Stimulated activated CD4-positive, alpha-beta T cell treated with anti-CD3 and anti-CD28 coated beads, Interleukin-12 subunit alpha, Interleukin-12 subunit beta, amount 100 ng/mL, for 4 hours (primary cell): ENCODE results near the gene PQBP1.

Experiments
- DNase-seq: peaks from one replicate; pipeline ENCODE4 v3.0.0-alpha.2; 2020

Gene PQBP1

DNA sequence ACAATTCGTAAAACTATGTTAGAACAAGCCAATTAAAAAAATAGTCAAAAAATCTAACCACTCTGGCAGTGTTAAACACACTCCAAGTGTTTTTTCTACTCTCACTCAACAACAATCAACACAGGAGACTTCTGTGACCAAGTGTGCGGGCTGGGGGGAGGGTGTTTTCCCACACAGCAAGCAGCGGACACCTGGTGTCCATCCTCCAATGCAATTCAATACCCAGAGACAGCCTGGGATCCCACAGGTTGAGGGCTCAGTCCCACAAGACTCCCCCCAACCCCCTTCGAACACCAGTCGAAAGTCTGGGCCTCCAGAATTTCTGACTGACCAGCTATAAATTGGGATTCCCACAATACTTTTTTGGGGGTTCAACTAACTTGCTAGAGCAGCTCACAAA lies 29.4 kb downstream of the PQBP1 start:
- no peak for DNase-seq

DNA sequence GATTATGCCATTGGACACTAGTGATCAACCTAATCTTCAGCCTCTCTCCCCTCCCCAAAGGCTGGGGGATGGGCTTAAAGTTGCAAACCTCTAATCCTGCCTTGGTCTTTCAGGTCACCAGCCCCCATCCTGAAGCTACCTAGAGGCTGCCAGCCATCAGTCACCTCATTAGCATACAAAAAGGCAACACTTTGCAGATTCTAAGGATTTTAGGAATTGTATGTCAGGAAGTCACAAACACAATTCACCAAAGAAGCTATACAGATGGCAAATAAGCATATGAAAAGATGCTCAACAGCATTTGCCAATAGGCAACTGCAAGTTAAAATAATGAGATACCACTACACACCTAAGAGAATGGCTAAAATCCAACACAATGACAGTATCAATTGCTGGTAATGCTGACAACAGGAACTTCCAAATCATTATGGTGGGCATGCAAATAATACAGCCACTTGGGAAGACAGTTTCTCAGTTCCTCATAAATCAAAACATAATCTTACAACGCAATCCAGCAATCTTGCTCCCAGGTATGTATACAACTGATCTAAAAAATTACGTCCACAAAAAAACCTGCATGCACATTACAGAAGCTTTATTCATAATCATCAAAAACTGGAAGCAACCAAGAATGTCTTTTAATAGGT lies 30.1 kb downstream of the PQBP1 start:
- no peak for DNase-seq

DNA sequence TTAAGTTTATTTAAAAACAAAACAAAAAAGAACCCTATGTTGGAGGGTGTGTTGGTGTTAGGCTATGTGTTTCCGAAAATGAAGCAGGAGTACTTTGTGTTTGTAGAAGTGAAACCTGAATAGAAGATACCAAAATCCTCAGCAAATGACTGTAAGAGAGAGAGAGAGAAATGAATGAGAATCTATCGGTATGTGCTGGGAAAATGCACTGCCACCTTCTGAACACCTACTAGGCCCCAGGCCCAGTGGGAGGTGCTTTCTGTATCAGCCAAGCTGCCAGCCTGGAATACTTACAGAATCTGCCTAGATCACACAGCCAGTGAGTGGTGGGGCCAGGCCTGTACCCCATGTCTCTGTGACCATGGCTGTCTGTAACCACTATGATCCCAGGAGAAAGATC lies 36.0 kb downstream of the PQBP1 start:
- no peak for DNase-seq

DNA sequence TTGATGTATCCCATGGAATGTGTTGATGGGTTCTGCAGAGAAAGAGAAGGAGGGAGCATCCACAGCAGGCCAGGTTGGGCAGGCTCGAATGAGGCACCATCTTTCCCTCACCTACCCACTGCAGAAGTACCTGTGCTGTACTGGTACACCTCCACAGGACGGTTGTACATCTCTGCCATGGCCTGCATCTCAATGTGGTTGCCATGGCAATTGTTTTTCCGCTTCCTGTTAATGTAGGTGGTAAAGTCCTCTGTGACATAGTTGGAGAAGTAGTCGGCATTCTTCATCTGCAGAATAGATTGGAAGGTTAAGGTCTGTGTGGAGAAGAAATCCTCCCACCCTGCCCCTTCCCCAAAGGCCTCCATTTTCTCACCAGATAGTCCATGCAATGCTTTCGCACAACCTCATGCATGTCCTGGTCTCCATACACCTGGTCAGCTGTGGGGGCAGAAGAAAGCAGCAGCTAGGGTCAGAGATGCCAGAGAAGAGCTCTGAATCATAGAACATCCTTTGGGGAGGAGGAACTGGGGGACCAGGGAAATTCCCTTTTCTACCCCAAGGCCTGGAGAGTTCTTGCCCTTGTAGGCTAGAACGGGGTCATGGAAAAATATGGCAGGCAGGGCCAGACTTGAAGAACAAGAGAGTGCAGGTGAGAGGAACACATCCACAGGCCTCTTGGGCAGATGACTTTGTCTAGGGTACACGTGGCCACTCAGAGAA lies 37.0 kb downstream of the PQBP1 start:
- DNase-seq: no peak

DNA sequence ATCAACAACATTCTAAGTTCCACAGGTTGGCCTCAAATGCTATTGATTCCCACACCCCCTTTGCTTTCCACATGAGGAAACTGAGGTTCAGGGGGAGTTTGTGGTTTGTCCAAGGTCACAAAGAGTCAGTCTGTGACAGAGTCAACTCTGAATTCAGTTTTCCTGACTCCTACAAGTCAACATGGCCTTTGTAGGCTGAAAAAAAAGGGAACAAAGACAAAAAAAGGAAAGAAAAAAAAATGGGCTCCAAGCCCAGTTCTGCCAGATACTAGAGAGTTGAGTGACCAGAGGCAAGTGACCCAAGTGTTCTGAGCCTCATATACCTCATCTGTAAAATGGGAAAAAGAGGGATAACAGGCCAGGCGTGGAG lies 37.6 kb downstream of the PQBP1 start:
- no peak for DNase-seq

DNA sequence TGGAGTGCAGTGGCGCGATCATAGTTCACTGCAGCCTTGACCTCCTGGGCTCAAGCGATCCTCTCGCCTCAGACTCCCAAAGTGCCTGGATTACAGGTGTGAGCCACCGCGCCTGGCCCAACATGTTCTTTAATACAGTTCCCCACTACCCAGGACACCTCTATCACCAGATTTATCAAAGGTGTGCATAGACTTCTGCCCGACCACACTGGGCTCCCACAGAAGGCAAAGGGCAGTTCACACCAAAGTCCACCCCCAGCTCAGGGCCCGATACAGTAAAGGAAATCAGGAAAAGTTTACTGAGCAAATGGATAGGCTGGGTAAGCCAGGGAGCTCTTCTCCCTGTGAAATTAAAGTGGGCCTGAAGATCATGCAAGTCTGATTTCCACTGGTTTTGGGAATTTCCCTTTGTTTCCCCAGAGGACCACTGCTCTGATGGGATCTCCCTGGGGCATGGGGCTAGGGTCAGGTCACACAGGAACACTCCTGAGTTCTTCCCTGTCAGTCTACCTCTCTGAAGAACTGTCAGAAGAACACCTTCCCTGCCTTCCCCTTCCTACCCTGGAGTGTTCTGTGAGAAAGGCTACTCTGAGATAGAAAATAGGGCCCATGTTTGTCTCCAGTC lies 38.8 kb downstream of the PQBP1 start:
- DNase-seq: no peak

DNA sequence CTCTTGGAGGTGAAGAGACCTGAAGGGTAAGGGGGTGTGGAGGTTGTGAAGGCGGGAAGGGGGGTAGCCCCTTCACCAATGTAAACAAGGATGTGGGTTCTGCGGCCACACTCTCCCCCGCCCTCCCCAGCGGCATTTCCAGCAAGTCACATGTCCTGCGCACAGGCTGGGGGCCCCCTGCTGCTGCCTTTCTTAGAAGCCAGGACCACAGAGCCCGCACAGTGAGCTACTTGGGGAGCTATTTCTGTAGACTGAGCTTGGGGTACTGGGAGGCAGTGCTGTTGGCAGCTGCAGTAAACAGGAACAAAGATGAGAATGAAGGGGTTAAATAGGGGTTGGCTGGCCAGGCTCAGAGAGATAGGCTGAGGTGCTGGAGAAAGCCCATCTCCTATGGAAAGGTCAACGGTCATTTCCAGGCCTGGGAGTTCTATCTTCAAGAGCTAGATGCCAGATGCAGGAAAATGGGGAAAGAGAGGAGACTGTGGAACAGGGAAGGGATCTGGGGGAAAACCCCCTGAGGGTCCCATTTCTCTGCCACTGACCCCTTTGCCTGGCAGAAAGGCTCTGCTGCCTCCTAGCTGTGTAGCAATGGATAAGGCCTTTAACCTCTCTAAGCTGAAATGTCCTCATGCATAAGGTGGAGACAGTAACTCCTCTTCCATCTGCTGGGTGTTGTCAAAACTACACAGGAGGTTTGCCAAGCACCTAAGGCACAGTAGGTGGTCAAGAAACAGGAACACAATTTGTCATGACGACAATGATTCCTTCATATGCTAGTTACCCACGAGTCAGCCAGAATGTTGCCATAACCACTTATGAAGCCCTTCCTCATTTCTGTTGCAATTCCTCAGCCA lies 39.6 kb downstream of the PQBP1 start:
- DNase-seq: peak; percentile 73

DNA sequence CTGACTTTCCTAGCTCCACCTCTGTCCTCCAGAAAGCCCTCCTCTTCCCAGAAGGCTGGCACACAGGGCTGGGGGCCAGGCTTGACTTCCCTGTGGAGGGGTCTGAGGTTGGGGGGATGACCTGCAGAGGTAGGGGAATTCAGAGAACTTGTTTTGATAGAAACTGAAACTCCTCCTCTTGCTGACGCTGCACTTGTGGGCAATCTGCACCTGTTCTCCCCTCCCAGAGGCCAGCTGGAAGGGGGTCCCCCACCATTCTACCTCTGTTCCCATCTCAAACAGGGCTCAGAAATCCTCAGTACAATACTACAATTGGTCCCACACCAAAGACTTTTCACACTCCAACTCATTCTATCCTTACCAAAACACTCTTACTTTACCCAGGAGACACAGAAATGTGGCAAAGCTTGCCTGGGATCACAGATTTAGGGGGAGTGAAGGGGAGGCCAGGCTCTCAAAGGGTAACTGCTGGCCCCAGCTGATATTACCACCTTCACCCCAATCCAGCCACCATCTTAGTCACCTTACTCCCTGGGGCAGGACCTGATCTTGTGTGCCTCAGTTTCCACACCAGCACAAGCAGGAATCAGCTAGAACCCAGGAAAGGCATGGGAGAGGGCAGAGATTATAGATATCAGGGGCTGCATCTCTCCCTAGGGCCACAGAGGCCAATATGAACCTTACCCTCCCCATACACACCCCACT lies 41.1 kb downstream of the PQBP1 start:
- peak; percentile 50 for DNase-seq

DNA sequence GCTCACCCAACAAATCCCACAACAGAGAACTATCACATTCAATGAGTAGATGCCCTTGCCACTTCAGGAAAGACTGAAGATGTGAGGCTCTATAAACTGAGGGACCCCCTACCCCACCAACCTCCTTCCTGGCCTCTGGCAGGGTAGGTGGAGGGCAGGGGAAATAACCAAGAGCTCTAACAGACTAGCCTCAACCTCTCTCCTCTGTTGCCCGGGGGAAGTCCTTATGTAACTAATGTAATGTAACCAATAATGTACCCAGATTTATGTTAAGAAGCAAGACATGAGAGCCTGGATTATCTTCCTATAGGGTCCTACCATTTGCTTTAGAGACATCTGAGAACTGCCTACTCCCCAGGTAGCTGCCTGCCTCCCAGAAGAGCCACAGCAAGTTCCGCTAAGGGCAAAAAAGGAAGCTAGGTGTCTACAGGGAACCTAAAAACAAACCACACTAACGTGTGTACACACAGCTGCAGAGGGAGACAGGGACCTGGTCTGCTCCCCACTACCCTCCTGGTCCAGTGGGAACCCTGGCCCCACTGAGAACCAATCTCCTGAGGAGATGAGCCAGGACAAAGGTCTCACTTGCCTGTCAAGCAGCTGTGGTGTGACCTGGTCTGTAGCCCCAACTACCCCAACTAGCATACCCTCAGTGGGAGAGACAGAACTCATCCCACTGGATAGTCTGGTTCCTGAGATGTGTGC lies 41.9 kb downstream of the PQBP1 start:
- DNase-seq: no peak

DNA sequence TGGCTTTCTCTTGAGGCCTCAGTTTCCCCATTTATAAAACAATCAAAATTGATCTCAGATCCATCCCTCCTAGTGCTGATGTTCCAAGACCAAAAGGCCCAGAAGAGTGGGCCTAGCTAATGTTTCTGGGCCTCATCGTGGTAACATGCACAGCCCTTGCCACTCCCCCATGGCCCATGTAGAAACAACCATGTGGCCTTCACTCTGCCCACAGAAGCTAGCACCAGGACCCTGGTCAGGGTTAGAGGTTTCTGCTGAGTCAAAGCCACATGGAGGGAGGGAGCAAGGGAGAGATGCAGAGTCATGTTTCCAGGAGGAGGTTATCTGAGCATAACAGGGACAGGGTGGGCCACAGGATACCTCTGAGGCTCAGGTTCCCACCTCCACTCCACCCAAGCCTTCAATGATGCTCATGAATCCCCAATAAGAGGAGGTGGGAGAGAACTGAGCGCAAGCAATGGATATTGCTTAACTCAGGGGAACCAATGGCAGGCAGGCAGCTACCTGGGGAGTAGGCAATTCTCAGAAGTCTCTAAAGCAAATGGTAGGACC lies 42.8 kb downstream of the PQBP1 start:
- no peak for DNase-seq

DNA sequence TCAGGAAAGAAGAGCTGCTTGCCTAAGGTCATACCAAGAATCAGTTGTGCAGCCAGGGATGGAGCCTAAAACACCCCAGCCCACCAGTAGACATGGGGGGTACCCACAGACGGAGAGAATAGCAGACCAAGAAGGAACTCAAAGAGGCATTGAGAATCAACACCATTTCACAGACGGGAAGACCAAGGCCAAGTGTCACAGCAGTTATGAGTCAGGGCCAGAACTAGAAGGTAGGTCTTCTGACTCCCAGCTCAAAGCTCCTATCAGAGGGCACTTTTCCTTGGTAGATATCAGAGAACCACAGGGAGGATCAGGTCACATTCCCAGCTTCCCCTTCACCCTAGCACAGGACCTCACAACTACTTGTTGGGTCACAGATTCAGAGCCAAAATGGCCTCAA lies 45.2 kb downstream of the PQBP1 start:
- DNase-seq: no peak

DNA sequence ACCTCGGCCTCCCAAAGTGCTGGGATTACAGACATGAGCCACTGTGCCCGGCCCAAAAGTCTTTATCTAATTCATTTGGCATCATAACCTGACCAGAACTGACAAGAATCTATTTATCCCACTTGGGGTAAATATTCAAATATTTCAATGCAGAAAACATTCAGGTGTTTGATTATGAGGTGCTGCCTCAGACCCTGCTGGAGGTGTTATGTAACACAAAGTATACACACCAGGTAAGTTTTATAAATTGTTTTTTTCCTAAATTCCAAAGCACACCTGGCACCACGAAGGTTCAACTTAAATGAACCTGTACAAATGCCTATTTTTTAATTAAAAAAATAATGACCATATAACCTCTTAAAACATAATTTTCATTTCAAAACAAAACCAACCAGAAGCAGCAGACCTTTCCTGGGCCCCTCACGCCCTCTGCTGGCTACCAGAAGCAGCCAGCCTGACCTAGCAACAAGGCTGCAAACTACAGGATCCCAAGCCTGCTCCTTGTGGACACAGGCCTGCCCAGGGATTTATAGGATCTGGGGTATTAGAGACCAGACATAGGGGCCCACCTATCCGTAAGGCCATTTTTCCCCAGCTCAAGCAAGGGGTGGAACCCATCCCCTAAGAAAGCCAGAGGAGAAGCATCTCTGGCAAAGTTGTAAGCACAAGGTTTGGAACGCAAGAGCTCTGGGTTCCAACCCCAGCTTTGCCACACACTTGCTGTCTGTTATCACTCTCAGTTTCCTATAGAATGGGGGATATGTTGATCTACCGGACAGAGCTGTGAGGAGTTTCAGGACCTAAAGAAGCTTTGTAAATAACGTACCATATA lies 48.0 kb downstream of the PQBP1 start:
- peak; percentile 35 for DNase-seq

DNA sequence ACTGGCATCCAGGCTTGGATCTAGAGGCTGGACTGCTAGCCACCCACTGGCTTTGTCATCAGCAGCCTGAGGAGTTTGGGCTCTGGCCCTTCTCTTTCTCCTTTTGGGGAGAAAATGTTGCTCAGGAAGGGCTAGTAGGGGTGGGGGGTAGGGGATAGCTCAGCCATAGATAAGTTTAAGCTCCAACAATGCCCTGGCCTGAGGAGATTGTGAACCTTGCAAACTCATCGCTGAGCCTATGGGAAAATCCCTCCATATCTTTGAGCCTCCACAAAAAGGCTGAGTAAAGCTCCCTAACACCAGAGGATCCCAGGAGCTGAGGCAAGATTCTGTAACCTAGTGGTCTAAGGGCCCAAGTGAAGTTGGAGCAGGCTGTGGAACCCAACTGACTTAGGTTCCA lies 50.9 kb downstream of the PQBP1 start:
- DNase-seq: no peak
